Measurements from ENCODE around the gene TPCN2.

Gene TPCN2

DNA sequence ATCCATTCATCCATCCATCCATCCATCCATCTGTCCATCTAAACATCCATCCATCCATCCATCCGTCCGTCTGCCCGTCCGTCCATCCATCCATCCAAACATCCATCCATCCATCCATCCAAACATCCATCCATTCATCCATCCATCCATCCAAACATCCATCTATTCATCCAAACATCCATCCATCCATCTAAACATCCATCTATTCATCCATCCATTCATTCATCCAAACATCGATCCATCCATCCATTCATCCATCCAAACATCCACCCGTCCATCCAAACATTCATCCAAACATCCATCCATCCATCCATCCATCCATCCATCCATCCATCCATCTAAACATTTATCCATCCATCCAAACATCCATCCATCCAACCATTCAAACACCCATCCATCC, 61.7 kb downstream of the TPCN2 start:
- FAIRE-seq (no peak), DNase-seq (ENCODE audit: low spot score) (no peak)

DNA sequence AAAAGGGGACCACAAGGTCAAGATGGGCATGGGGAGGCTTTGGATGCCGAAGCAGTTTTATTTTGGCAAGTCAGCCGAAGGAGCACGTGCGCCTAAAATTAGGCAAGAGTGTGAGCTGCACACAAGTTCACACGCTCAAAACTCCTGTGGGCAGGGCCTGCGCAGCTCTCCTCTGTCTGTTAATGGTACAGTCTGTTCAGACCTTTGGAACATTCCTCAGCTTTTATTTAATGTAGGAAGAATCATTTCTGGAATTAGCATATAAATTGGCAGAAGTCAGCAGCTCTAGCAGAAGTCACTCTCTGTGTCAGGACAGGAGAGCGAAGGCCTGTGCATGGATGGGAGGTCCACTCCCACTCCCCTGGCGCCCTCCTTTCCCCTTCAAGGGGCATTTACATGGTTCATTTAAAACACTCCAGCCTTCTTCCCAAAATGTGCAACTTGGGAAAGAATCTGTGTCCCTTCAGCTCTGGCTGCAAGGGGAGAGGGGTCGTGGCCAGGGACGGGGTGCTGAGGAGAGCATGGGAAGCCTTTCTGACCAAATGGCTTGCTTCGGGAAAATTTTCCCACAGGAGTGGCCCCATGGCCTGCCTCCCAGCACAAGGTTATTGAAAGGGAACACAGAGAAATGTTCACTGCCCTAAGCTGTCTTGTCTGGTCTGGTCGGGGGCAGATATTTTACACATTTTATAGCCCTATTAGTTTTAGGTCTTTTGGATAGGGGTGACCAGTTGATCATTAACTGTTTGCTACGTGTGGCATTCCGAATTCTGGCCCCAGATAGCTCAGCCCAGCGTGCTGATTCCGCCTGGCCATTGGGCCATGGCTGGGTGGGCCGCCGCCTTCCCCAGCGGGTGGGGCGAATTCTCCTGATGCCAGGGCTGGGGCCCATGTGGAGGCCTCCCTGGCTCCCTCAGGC, 63.2 kb downstream of the TPCN2 start:
- FAIRE-seq, result no peak
- DNase-seq (ENCODE audit: low spot score), result no peak

DNA sequence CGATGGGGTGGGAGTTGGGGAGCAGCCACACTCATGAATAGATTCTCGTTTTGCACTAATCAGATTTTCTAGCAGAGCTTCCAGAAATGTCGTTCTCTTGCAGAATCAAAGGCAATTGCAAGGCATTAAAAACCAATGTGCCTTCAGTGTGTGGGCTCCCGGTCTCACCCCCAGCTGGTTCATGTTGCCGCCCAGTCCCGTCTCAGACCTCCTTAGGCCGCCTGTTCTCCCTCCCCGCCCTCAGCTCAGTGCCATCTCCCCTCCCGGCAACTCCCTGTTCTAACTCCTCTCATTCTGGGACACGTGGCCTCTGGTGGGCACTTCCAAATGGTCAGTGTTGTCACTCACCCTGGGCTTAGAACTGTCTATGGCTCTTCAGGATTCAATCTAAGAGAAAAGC, 64.5 kb downstream of the TPCN2 start:
- DNase-seq (ENCODE audit: low spot score), result no peak
- FAIRE-seq, result no peak

DNA sequence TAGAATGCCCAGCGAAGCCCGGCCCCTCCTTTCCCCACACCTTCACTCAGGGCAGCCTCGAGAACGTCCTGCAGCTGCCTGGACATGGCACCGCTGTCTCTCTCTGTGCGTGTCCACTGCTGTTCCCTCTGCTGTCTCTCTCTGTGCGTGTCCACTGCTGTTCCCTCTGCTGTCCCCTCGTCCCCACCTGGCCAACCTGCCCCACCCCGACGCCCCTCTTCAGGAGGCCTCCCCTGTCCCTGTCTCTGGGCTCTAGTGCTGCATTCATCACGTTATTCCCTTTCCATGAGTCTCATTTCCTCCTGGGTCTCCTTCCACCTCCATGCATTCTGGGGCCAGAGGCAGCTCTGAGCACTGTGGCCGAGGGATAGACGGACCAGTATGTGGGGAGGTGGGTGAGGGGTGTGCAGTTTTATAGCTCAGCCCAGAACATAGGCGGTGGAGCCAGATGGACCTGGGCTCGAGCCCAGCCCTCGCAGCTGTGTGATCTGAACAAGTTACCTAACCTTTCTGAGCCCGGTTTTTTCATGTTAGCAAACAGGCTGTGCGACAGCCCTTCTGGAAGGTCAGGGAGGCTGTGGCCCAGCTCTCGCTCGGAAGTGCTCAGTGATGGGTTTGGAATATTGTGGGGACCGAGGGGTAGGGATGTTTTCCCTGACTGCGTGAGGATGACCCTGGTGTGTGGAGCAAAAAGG, 65.1 kb downstream of the TPCN2 start:
- FAIRE-seq (no peak), DNase-seq (ENCODE audit: low spot score) (no peak)

DNA sequence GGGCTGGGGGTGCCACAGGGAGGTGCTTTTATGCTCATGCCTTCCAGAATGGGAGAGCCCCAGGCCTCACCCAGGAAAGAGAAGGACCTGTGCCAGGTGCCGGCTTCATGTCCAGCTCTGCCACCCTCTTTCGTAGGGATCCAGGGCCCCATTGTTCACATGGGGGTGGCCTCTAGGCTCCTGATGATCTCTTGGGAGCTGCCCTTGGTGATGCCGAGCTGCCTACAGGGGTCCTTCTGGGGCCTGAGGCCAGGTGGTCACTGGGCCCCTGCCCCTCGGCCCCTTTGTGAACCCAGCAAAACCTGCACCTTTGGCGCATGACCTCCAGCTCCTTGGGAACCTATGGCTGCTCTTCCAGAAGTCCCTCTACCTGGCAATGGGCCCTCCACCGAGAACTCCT, 65.6 kb downstream of the TPCN2 start:
- DNase-seq (ENCODE audit: low spot score) (no peak), FAIRE-seq (no peak)

DNA sequence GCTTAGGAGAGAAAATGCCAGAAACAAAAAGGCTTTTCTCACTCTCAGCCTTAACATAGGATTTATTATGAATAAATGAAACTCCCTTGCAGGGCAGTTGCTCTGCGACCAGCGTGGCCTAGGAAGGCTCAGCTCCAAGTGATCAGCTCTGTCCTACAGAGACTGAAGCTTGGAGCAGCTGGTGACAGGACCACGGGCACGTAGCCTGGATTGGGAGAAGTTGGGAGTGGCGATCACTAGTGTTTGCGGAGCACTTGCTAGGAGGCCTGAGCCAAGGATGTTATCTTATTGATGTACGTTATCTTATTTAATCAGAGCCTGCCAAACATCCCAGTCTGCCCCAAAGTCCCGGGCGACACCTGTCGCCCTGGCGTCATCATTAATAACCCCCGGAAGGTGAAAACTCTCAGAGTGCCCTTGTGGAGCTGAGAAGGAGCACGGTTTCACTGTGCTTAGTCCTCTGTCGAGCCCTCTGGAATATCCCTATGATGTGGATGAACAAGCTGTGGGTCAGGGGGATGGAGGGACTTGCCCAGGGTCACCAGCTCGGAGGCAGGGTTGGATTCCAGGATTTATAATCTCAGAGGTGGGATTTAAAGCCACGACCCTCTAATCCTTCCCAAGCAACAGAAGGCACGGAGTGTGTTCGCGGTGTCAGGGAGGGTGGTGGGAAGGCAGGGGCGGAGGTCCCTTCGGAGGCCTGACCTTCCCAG, 66.2 kb downstream of the TPCN2 start:
- DNase-seq (ENCODE audit: low spot score) (no peak), FAIRE-seq (no peak)

DNA sequence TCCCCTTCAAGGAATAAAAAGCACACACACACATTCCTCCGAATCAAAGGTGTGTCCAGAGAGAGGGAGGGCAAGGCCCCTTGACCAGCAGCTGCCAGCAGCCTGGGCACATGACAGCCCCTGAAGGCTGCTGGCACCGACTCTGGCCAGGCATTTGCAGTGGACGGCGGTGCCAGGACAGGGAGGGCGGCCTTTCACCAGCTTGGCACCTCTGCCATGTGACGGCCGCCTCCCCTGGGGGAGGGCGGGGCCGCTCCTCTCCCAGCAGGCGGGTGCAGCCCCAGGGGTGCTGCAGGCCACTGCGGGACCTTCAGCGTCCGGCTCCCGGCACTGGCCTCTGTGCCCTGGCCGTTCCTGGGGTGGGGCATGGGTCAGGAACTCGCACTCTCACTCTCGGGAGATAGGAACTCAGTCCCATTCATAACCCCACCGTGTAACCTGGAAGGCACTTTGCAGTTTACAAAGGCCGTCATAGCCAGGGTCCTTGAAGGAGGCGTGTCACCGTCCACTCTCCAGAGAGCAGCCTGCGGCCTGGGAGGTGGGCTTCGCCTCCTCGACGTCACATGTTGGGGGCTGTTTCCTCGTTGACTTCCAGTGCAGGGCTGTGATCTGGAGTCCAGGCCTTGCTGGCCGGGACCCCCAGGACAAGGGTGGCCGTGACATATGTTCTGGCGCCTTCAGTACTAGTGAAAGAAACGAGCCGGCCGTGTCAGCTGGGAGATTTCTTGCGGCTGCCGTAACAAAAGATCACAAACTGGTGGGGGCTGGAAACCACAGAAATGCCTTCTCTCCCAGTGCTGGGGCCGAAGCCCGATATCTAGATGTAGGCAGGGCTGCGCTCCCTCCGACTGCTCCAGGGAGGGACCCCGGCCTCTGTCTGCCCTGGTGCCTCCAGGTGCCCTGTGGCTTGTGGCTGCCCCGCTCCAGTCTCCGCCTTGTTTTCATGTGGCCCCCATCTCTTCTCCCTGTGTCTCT, 67.1 kb downstream of the TPCN2 start:
- DNase-seq (ENCODE audit: low spot score) (no peak), FAIRE-seq (no peak)

DNA sequence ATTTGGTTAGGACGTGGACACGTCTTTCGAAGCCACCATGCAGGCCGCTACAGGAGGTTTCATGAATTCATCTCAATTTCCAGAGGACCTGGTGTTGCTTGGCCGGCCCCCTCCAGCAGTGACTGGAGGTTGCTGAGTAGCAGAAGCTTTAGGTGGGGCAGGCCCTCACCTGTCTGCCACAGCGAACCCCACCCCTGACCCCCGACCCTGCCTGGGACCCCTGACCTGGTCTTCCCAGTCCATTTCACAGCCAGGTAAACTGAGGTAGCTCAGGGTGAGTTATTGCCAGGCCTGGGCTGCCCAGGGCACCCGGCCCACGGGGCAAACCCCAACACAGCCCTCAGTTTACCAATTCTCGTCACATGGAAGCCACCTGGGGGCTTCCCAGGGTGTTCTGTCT, 67.9 kb downstream of the TPCN2 start:
- FAIRE-seq, result no peak

DNA sequence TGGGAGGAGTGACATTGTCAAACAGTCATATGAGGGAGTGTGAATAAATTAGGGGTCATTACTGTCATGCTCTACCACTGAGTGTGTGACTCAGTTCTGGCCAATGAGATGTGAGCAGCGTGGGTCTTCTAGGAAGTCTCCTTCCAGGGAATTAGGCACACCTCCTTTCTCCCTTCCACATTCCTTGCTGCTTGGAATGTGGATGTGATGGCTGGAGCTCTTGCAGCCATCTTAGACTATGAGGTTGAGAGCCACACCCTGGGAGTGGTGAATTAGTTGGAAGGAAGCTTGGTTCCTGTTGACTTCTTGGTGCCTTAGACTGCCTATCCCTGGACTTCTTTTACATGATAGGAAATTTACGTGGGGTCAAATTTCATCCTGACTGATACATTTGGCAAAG, 70.5 kb downstream of the TPCN2 start:
- no peak for DNase-seq (ENCODE audit: low spot score)
- FAIRE-seq, result no peak

More for the DNA sequence above, 67.9 kb downstream of the TPCN2 start:
- DNase-seq (ENCODE audit: low spot score), result no peak

DNA sequence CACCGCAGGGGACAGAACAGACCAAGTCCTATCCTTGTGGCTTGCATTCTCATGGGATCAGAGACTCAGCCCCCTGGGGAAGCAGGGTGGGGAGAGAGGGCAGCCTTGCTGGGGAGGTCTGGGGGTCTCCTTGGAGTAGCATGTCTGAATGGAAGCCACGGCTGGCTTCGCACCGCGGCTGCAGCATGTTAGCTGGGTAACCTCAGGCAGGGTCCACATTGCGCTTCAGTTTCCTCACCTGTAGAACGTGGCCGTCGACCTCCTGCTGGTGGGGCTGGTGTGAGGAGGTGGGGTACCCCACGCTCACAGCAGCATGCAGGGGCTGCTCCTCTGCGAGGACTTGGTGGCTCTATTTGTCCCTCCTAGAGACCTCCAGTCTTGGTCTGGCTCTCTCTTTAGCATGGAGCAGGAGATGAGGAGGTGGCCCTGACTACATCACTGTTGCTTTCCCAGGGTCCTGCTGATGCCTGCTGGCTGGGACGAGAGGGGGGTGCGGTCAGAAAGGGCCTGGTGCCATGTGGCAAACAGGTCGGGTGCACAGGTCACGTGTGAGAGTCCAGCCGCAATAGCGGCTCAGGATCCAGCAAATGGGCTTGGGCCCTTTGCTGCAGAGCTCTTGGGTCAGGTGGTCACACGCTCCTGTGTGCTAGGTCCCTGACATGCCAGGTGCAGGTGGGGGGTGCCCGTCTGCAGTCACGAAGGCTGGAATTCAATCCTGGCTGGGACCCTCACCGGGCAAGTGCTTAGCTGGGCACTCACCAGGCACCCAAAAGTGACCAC, 71.6 kb downstream of the TPCN2 start:
- no peak for FAIRE-seq
- DNase-seq (ENCODE audit: low spot score), result no peak

DNA sequence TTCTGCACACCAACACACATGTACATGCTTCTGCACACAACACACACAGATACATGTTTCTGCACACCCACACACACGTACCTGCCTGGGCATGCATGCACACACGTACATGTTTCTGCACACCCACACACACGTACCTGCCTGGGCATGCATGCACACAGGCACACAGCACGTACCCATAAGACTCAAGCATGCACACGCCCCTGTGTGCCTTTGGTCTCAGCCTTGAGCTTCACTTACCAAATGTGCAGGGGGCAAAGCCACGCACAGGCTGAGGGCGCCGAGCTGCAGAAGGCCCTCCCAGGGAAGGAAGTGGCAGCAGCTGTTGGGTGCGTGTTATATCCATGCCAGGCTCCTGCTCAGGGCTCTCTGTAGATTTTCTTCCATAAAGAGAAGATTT, 72.3 kb downstream of the TPCN2 start:
- FAIRE-seq (no peak), DNase-seq (ENCODE audit: low spot score) (no peak)

DNA sequence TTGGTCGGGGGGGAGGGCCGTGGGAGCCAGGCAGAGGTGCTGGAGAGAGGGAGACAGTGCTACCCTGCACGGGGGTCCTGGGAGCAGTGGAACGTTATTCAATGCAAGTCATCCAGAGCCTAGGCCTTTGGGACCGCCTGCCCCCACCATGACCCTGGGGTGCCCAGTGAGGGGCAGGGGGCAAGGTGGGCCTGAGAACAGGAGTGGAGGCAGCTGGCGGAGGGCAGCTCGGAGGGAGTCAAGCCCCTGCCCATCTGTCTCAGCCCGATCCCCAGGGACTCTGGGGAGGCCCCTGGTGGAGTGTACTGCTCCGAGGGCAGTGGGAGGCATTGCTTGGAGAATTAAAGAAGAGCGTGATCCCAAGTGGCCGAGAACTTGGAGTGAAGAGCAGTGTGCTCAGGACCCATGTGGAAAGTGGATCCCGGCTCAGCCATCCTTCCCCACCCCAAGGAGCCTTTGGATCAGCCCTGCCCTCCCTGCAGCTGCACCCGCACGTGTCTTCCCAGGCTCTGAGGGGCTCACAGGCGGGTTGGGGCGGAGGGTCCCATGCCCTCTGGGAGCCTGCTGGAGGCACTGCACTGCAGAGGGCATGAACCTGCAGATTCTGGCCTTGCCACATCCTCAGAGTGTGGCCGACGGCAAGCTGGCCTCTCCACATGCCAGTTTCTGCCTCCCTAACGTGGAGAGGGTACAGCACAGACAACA, 73.0 kb downstream of the TPCN2 start:
- FAIRE-seq, result no peak
- no peak for DNase-seq (ENCODE audit: low spot score)

DNA sequence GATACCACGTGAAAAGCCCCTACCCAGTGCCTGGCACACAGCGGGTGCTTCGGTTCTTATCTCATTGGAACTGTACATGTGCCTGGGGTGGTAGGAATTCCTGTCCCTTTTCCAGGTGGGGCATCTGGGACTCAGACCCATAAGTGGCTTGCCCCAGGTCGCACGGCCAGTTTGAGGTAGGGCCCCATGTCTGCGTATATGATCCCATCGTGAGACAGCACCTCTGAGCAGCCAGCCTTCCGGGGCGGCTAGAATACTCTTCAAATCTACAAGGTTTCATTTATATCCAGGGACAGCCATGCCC, 73.5 kb downstream of the TPCN2 start:
- FAIRE-seq (no peak), DNase-seq (ENCODE audit: low spot score) (no peak)

DNA sequence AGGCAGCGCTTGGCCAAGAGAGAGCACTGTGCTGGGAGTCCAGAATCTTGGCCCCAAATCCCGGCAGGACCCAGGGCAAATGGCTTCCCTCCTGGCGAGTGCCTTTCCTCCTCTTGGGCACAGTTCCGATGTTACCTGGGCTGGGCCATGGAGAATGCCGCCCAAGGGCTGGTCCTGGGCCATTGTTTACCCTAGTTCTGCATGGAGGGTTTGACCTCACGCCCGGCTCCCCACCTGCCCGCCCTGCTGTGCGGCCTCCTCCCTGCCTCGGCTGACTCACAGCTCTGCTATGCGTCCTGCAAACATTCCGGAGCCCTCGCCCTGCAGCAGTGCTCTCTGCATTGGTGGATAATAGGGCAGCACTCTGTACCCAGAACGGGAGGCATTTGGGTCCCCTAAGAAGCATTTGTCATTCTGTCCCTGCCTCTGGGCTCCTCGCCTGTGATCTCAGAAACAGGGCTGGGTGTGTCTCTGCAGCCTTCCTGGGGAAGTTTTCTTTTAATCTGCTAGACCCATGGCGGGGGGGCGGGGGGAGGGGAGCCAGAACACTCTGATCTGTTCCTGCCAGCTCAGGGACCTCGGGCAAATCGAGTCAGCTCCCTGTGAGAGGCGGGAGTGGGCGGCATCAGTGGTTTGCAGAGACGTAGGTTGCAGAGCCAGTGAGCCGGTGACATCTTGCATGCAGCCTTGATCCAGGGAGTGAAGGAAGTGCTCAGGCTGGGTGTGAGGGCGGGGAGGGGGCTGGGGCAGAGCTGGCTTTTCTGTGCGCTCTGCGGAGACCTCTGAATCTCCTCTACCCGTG, 74.1 kb downstream of the TPCN2 start:
- peak; percentile 96 for DNase-seq (ENCODE audit: low spot score)

DNA sequence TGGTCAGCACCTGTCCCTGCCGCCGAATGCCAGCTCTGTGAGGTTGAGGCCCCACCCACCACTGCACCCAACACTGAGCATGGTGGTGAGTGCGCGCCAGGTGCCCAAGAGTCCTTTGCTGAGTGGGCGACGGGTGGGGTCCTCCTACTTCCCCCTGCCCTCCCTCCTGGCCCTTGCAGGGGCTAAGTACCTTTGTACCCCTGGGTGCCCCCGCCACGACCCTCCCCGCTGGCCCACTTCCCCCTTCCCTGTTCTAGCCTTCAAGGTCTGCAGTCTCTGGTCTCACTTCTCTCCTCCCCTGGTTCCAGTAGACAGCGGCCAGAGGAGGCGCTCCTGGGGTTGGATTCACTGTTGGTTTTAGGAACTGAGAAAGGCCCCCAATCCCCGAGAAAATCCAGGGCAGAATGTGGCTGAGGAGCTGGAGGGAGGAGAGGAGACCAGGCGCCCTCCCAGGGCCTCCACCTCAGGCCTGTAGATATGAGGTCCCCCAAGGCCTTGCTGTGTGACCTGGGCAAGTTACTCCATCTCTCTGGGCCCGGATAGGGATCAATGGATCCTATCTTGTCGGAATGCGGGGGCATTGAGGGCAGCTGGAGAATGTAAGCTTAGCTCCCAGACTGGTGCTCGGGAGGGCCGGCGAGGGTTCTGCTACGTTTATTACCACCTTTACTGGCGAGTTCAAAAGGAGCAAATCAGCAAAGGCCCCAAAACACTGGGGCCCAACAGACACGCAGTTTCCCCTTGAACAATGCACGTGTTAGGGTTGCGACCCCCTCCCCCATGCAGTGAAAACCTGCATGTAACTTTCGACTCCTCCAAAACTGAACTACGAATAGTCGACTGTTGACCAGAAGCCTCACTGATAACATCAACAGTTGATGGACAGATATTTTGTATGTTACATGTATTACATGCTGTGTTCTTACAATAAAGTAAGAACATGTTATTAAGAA, 75.1 kb downstream of the TPCN2 start:
- FAIRE-seq, result no peak
- no peak for DNase-seq (ENCODE audit: low spot score)

More for the DNA sequence above, 74.1 kb downstream of the TPCN2 start:
- peak; percentile 84 for FAIRE-seq

DNA sequence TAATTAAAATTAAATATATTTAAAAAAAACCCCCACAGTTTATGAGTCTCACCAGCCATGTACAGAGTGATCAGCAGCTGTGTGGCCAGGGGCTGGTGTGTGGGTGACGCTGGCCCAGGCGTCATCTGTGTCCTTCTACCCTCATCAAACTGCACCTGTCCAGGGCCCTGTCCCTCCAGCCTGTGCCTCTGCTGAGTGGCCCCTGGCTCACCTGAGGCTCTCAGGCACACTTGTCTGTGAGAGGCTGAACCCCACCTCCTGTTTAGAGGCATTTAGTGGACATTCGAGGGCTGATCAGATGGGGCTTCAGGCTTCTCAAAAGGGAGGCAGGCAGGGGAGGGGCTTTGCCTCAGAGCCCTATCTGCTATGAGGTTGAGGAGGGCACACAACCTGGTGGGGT, 77.1 kb downstream of the TPCN2 start:
- no peak for DNase-seq (ENCODE audit: low spot score)
- FAIRE-seq, result no peak

DNA sequence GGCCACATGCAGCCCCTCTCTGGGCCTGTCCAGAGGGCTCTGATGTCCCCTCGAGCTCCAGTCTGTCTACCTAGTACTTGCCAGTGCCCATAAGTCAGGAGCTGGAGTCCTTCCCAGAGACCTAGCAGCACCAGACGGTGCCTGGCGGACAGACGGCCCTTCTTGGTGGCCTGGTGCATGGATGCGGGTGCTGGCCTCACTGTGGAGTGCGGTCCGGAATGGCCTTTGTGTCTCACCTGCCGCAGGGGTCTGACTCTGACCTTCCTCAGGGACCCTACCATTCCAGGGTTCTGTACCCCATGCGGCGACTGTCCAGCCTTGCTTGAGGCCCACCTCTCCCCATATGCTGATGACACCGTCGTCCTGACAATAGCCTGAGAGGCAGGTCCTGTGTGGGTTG, 77.6 kb downstream of the TPCN2 start:
- FAIRE-seq (no peak), DNase-seq (ENCODE audit: low spot score) (no peak)
